ENCODE results near the gene IGFN1.

The IGFN1 gene

DNA sequence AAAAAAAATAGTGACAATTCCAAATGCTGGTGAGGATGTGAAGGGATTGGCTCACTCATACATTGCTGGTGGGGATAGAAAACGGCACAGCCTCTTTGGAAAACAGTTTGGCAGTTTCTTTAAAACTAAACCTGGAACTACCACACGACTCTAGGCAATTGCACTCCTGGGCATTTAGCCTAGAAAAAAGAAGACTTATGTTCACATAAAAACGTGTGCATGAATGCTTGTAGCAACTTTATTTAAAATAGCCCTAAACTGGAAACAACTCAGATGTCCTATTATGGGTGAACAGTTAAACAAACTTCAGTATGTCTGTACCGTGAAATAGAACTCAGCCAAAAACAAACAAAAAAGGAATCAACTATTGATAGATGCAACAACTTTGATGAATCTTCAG, 26.9 kb upstream of the IGFN1 start:
- DNase-seq (ENCODE audit: low spot score): no peak

GRCh38 chr1:201164645-201165044, 26.0 kb upstream of the IGFN1 start:
- no peak for DNase-seq (ENCODE audit: low spot score)

- no peak for DNase-seq (ENCODE audit: low spot score)
These were observed 23.3 kb upstream of the IGFN1 start for GRCh38 chr1:201167041-201167991.

DNA sequence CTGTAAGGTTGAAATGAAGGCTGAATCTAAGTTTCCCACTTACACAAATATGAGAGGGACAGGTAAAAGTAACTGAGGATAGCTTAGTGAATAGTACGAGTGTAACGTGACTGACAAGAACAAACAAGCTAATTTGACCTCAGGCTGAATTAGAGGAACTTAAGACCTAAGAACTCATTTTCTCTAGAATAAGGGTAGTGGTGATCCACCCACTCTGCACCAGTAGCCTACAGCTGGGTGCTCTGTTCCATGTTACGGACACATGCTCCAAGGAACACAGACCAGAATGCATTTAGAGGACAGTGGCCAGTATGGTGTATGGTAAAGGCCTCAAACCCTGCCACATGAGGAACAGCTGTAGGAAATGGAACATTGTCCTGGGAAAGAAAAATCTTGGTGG, 21.4 kb upstream of the IGFN1 start:
- DNase-seq (ENCODE audit: low spot score): no peak

DNA sequence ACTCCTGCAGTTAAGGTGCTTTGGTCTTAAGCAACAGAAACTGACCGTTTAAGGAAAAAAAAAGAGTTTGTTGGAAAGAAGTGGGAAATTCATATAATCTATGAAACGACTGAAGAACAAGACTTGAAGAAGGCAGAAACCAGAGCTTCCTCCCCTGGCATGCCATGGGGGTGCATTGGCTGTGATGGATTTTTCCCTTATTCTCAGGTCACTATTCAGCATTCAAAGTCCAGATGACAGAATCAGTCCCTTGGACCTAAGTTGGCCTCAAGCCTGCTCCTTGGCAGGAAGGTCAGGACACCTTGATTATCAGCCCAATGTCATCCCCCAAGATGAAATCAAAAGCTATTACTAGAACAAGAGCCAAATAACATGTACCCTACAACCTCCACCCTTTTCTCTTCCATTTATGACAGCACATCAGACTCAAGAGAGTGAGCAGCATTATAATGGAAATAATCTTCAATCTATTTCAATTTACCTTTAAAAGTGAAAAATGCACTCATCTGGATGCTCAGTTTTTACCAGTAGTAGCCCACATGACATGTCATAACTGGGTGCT, 20.6 kb upstream of the IGFN1 start:
- DNase-seq (ENCODE audit: low spot score): no peak

GRCh38 chr1:201170533-201171062, 20.0 kb upstream of the IGFN1 start:
- peak; percentile 88 for DNase-seq (ENCODE audit: low spot score)

GRCh38 chr1:201171063-201172036, 19.3 kb upstream of the IGFN1 start:
- peak; percentile 41 for DNase-seq (ENCODE audit: low spot score)

GRCh38 chr1:201172326-201172725, 18.3 kb upstream of the IGFN1 start:
- no peak for DNase-seq (ENCODE audit: low spot score)

- DNase-seq (ENCODE audit: low spot score): no peak
These were observed 17.5 kb upstream of the IGFN1 start for GRCh38 chr1:201172999-201173610.

- DNase-seq (ENCODE audit: low spot score): no peak
These were observed 16.9 kb upstream of the IGFN1 start for GRCh38 chr1:201173736-201174135.

GRCh38 chr1:201175820-201176500, 14.7 kb upstream of the IGFN1 start:
- DNase-seq (ENCODE audit: low spot score): no peak

DNA sequence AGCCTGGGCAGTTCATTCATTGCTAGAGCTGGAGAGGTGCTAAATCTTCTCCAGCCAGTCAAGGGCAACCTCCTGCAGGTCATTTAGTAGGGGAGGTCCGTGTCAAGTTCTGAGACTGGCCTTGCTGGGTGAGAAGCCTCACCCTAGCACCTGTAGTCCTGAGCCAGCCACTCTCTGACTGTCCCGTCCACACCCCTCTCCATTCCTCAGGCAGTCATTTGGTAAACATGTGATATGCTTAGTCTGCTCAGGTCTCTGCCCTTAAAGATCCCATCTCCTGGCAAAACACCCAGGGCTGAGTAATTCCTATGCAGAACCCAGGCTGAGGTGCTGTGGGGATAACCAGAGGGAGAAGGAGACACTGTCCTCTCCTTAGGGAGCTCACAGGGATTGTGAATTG, 13.7 kb upstream of the IGFN1 start:
- no peak for DNase-seq (ENCODE audit: low spot score)

GRCh38 chr1:201178718-201179117, 11.9 kb upstream of the IGFN1 start:
- DNase-seq (ENCODE audit: low spot score): no peak

- DNase-seq (ENCODE audit: low spot score): no peak
These were observed 10.5 kb upstream of the IGFN1 start for GRCh38 chr1:201180141-201180540.

- DNase-seq (ENCODE audit: low spot score): no peak
These were observed 9.7 kb upstream of the IGFN1 start for GRCh38 chr1:201180901-201181300.

DNA sequence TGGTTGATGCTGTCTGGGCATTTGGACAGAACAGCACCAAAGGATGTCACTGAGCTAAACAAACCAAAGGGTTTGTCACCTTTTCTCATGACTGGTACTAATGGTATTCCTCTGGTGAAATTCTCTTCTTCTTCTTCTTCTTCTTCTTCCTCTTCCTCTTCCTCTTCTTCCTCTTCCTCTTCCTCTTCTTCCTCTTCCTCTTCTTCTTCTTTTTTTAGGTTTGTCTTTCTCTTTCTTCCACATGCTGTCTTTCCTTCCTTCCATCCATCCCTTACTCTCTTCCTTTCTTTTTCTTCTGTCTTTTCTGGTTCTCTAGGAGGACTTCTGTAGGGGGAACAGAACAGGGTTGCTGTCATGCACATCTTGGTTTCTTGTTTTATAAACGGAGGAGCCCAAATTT, 9.3 kb upstream of the IGFN1 start:
- DNase-seq (ENCODE audit: low spot score): no peak

- no peak for DNase-seq (ENCODE audit: low spot score)
These were observed 8.9 kb upstream of the IGFN1 start for GRCh38 chr1:201181726-201182125.

DNA sequence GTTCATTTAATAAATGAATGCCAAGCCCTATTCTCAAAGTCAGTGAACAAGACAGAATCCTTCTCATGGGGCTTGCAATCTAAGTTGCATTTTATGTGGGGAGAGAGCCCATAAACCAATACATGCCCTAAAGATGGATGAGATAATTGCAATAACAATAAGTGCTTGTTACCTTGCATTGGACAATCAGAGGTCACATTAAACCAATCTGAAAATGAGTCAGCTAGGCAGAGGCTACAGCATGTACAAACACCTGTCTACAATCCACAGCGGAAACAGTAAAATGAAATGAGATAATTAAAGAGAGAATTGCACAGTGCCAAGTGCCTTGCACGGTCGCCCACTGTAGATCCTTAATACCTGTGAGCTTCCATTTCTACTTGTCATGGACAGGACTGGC, 7.4 kb upstream of the IGFN1 start:
- DNase-seq (ENCODE audit: low spot score): no peak

- DNase-seq (ENCODE audit: low spot score): no peak
These were observed 6.9 kb upstream of the IGFN1 start for GRCh38 chr1:201183753-201184152.

DNA sequence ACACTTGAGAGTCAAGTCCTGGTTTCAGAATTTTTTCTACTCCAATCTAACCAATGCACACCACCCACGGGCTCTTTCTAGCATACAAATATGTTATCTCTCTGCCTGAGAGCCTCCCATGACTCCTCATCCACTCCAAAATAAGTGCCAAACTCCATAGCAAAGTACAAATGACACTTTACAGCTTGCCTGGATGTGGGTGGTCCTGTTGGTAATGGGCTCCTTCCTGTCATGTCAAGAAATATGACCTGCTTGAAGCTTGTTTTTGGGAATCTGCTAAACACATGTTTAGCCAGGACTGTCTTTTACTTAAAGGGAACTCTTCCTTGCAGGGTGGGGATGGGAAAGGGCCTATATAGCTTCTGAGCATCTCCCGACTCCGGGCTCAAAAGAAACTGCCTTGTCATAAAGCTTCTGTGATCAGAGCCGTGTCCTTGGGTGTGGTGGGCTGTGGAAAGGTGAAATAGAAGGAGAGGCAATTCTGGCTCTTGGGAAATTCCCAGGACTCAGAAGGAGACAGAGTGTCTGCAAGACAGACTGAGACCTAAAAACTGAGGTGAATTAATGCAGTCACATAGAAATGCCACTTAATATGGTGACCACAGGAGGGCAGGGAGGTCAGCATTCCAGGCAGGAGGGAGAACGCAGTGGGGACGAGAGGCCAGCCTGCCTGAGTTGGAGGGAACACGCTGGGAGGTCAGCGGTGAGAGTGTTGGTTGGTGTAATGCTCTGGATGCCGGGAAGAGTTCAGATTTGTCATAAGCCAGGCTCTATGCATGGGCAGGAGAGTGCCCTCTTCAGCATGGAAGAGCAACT, 6.1 kb upstream of the IGFN1 start:
- DNase-seq (ENCODE audit: low spot score): peak; percentile 12
